Astrocyte (in vitro differentiated cells and primary cell): ENCODE results near the gene RNF223. TPM values are rescaled to one million over a fixed set of nuclear protein-coding genes. Genes with fewer than 3 reads are reported as not detected.
"Not testable (repeated sequence)": the region's sequence is repeated elsewhere in the genome, so short reads cannot be mapped to it uniquely, and the experiment has no call there.

Experiments
- DNase-seq: peaks from one replicate; pipeline ENCODE4 v3.0.0-alpha.2; 2010; ENCODE audit warnings: low read depth
- FAIRE-seq: peaks from 2 replicates; lab custom pipeline; 2011; peaks lifted over from hg19 to GRCh38; lab: Jason Lieb, UNC
- H2AFZ ChIP-seq: 2 replicates; pipeline ENCODE4 v1.6.0; 2012; ENCODE audit warnings: low read depth, low read length, inconsistent platforms
- H3K27ac ChIP-seq: 2 replicates; pipeline ENCODE4 v1.5.1; 2011; ENCODE audit warnings: low read depth, low read length, inconsistent platforms
- H3K27me3 ChIP-seq: 2 replicates; pipeline ENCODE4 v1.6.0; 2011; ENCODE audit warnings: low read length, inconsistent platforms; ENCODE audit not compliant: insufficient read depth
- H3K36me3 ChIP-seq: 2 replicates; pipeline ENCODE4 v1.5.1; 2011; ENCODE audit warnings: low read length, inconsistent platforms; ENCODE audit not compliant: insufficient read depth
- H3K4me1 ChIP-seq: 2 replicates; pipeline ENCODE4 v1.5.1; 2011; ENCODE audit warnings: low read length, inconsistent platforms; ENCODE audit not compliant: insufficient read depth
- H3K4me2 ChIP-seq: 2 replicates; pipeline ENCODE4 v1.6.0; 2012; ENCODE audit warnings: low read length, inconsistent platforms
- H3K4me3 ChIP-seq: 2 replicates; pipeline ENCODE4 v1.5.1; 2011; ENCODE audit warnings: low read depth, mild to moderate bottlenecking, low read length, inconsistent platforms; ENCODE audit not compliant: insufficient read depth
- H3K79me2 ChIP-seq: 2 replicates; pipeline ENCODE4 v1.6.0; 2012; ENCODE audit warnings: mild to moderate bottlenecking, low read length, inconsistent platforms; ENCODE audit not compliant: insufficient read depth
- H3K9ac ChIP-seq: 2 replicates; pipeline ENCODE4 v1.6.0; 2012; ENCODE audit warnings: mild to moderate bottlenecking, low read length, inconsistent platforms
- H3K9me3 ChIP-seq: 2 replicates; pipeline ENCODE4 v1.5.1; 2012; ENCODE audit warnings: low read depth, mild to moderate bottlenecking, low read length, inconsistent platforms; ENCODE audit not compliant: insufficient read depth
- H4K20me1 ChIP-seq: 2 replicates; pipeline ENCODE4 v1.6.0; 2012; ENCODE audit warnings: low read length, inconsistent platforms; ENCODE audit not compliant: insufficient read depth
- H3K27ac Mint-ChIP-seq: one replicate; pipeline ENCODE4 v1.8.0; 2021; ENCODE audit warnings: mild to moderate bottlenecking, mixed read lengths; ENCODE audit not compliant: unreplicated experiment
- H3K27me3 Mint-ChIP-seq: one replicate; pipeline ENCODE4 v1.8.0; 2021; ENCODE audit warnings: low read depth, mixed read lengths; ENCODE audit not compliant: unreplicated experiment
- H3K36me3 Mint-ChIP-seq: one replicate; pipeline ENCODE4 v1.8.0; 2021; ENCODE audit warnings: low read depth, mixed read lengths; ENCODE audit not compliant: unreplicated experiment
- H3K4me1 Mint-ChIP-seq: one replicate; pipeline ENCODE4 v1.8.0; 2021; ENCODE audit warnings: low read depth, mixed read lengths; ENCODE audit not compliant: unreplicated experiment
- H3K4me3 Mint-ChIP-seq: one replicate; pipeline ENCODE4 v1.8.0; 2021; ENCODE audit warnings: mild to moderate bottlenecking, moderate library complexity, mixed read lengths; ENCODE audit not compliant: unreplicated experiment
- H3K9me3 Mint-ChIP-seq: one replicate; pipeline ENCODE4 v1.8.0; 2021; ENCODE audit warnings: mild to moderate bottlenecking, mixed read lengths; ENCODE audit not compliant: unreplicated experiment
- CTCF ChIP-seq: IDR thresholded peaks from 2 replicates; pipeline ENCODE4 v1.5.1; 2011; ENCODE audit warnings: low read depth, mild to moderate bottlenecking, inconsistent platforms, low read length, moderate library complexity; ENCODE audit not compliant: insufficient read depth
- EZH2 ChIP-seq: IDR thresholded peaks from 2 replicates; pipeline ENCODE4 v1.6.1; 2012; ENCODE audit warnings: mild to moderate bottlenecking, low read length, inconsistent platforms; ENCODE audit not compliant: insufficient read depth
- total RNA-seq: library from RNA; stranded (reverse); gene quantifications from 2 replicates; pipeline ENCODE4 v1.2.1, GENCODE V29; 2021

The RNF223 gene
- total RNA-seq, 1 donor from 2014 or later: 0.18 TPM

- Histone ChIP-seq H3K9me3 (no peaks in the 10 kb centered on the region), H3K4me2 (peak overlapping the region; percentile 91), H2AFZ (peak overlapping the region; percentile 80), H4K20me1 (peaks cover 30% of the 10 kb centered on the region), H3K27ac (no peak overlapping the region), H3K4me1 (peaks cover 21% of the 10 kb centered on the region), H3K27me3 (no peaks in the 10 kb centered on the region), H3K9ac (peak overlapping the region; percentile 52), H3K79me2 (no peaks in the 10 kb centered on the region), H3K36me3 (no peaks in the 10 kb centered on the region), H3K4me3 (peak overlapping the region; percentile 61)
- peaks cover 4% of the 10 kb centered on the region for H3K27me3 Mint-ChIP-seq
- DNase-seq (no peak), FAIRE-seq (no peak)
- TF ChIP-seq EZH2: no peak
- TF ChIP-seq CTCF: no peak
- H3K36me3 Mint-ChIP-seq: peaks cover 2% of the 10 kb centered on the region
- no peaks in the 10 kb centered on the region for H3K9me3 Mint-ChIP-seq
- H3K4me3 Mint-ChIP-seq: peak overlapping the region; percentile 79
- no peak overlapping the region for H3K27ac Mint-ChIP-seq
- H3K4me1 Mint-ChIP-seq: peaks cover 4% of the 10 kb centered on the region
These were observed 15.1 kb downstream of the RNF223 start for GRCh38 chr1:1058921-1059493.

GRCh38 chr1:1058088-1058905 lies 15.8 kb downstream of the RNF223 start:
- Histone ChIP-seq H3K27me3 (no peaks in the 10 kb centered on the region), H3K4me1 (peaks cover 14% of the 10 kb centered on the region), H3K4me3 (no peak overlapping the region), H3K9ac (no peak overlapping the region), H2AFZ (no peak overlapping the region), H4K20me1 (peaks cover 33% of the 10 kb centered on the region), H3K79me2 (no peaks in the 10 kb centered on the region), H3K36me3 (no peaks in the 10 kb centered on the region), H3K27ac (no peak overlapping the region), H3K4me2 (peak overlapping the region; percentile 91), H3K9me3 (no peaks in the 10 kb centered on the region)
- H3K36me3 Mint-ChIP-seq: peaks cover 3% of the 10 kb centered on the region
- H3K27me3 Mint-ChIP-seq: peaks cover 4% of the 10 kb centered on the region
- TF ChIP-seq CTCF: no peak
- TF ChIP-seq EZH2: no peak
- peak overlapping the region; percentile 79 for H3K4me3 Mint-ChIP-seq
- peak overlapping the region; percentile 66 for H3K27ac Mint-ChIP-seq
- no peaks in the 10 kb centered on the region for H3K9me3 Mint-ChIP-seq
- DNase-seq (no peak), FAIRE-seq (no peak)
- peaks cover 3% of the 10 kb centered on the region for H3K4me1 Mint-ChIP-seq

GRCh38 chr1:1057769-1058087 lies 16.4 kb downstream of the RNF223 start:
- not testable (repeated sequence) for H3K9ac ChIP-seq, H3K4me3 ChIP-seq, FAIRE-seq, H3K79me2 ChIP-seq, DNase-seq, H3K9me3 Mint-ChIP-seq, H3K9me3 ChIP-seq, H2AFZ ChIP-seq, H3K27me3 Mint-ChIP-seq, H3K4me1 ChIP-seq, H3K36me3 ChIP-seq, H3K4me1 Mint-ChIP-seq, H3K27ac ChIP-seq, H3K36me3 Mint-ChIP-seq, H3K4me2 ChIP-seq, H3K27me3 ChIP-seq
- peaks cover 39% of the 10 kb centered on the region for H4K20me1 ChIP-seq
- H3K4me3 Mint-ChIP-seq: peak overlapping the region; percentile 64
- peak overlapping the region; percentile 18 for H3K27ac Mint-ChIP-seq
